H1 (cell line): ENCODE results near the gene SGMS1. TPM values are rescaled to one million over a fixed set of nuclear protein-coding genes. Genes with fewer than 3 reads are reported as not detected.

Source experiments
- BRCA1 ChIP-seq: IDR thresholded peaks from 2 replicates; pipeline ENCODE4 v1.6.1; 2012; ENCODE audit warnings: low read depth, low read length, improper control_type of control experiment
- HDAC2 ChIP-seq, 2 experiments: fragments of 300-600 bp in 1 of 2; sonication (generic) in 1 of 2; IDR thresholded peaks; 2 replicates each; pipeline ENCODE4 v1.6.1; 2011 to 2012; ENCODE audit warnings: low read depth in 2 of 2, low read length in 2 of 2, mild to moderate bottlenecking in 2 of 2, moderate library complexity in 2 of 2, borderline replicate concordance in 1 of 2, inconsistent platforms in 1 of 2
- KDM1A ChIP-seq: fragments of 200-600, 300-600 bp; sonication (generic); IDR thresholded peaks from 2 replicates; pipeline ENCODE4 v1.7.1; 2016; ENCODE audit warnings: mild to moderate bottlenecking, low read length, borderline replicate concordance
- polyA plus RNA-seq, 7 experiments: library from polyadenylated mRNA; depleted of rRNA in 3 of 7; stranded (reverse) in 5 of 7; unstranded in 2 of 7; fragments of >200 nt in 5 of 7; fragments of 200-250 nt in 2 of 7; gene quantifications; 1 replicate in 5 of 7; 2 replicates in 1 of 7; 4 replicates in 1 of 7; pipeline versions ENCODE4 v1.2.1 to v1.2.3, GENCODE V29; 2011 to 2013; ENCODE audit warnings: missing spikeins in 2 of 7, mixed read lengths in 2 of 7
- total RNA-seq: library from RNA; stranded (reverse); fragmentation: NEBNext Ultra II Directional; extraction: Animal tissue kit (Norgen Biotek cat#: 25700); gene quantifications from 2 replicates; pipeline ENCODE4 v1.2.1, GENCODE V29; 2021
- TF ChIP-seq, protein P1 (sequence below): fragments of 300-600 bp; sonication (generic); IDR thresholded peaks from 2 replicates; pipeline ENCODE4 v1.7.1; 2012; ENCODE audit warnings: low read length, moderate library complexity, mild to moderate bottlenecking, inconsistent platforms; ENCODE audit not compliant: insufficient replicate concordance

The SGMS1 gene
- total and polyA plus RNA-seq, 2 of the 8 experiments (the other 6 are each of a cell fraction or from before 2014, with no cell fraction given): 6.0 to 15.6 TPM

DNA sequence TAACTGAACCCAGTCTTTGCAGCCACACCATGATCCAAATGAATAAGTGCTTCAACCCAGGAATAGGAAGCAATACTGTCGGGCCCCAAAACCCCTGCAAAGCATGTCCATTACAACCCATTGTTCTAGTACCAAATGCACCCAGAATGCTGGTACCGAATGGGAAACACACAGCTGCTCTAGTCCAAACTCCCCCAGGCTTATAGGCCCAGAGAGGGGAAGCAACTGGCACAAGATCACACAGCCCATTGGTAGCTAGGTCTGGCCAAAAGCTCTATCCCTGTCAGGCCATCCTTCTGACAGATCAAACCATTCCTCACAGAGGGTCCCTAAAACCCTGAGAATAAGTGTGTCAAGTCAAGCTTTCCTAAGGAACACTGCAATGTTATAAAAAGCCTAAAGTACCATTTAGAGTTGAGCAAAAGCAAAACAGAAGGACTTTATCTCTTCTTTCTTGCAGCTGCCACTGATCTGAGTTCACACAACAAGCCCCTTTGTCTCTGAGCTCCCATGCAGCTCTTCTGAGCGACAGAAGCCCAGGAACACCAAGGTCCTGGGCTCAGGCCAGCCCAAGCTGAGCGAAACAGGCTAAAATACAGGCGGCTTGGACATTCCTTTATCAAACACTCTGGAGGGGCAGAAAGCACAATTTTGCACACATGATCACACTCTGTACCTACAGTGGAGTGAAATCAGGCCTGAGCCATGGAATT is 116.7 kb downstream of the SGMS1 start (continued):
- TF ChIP-seq, protein P1, sequence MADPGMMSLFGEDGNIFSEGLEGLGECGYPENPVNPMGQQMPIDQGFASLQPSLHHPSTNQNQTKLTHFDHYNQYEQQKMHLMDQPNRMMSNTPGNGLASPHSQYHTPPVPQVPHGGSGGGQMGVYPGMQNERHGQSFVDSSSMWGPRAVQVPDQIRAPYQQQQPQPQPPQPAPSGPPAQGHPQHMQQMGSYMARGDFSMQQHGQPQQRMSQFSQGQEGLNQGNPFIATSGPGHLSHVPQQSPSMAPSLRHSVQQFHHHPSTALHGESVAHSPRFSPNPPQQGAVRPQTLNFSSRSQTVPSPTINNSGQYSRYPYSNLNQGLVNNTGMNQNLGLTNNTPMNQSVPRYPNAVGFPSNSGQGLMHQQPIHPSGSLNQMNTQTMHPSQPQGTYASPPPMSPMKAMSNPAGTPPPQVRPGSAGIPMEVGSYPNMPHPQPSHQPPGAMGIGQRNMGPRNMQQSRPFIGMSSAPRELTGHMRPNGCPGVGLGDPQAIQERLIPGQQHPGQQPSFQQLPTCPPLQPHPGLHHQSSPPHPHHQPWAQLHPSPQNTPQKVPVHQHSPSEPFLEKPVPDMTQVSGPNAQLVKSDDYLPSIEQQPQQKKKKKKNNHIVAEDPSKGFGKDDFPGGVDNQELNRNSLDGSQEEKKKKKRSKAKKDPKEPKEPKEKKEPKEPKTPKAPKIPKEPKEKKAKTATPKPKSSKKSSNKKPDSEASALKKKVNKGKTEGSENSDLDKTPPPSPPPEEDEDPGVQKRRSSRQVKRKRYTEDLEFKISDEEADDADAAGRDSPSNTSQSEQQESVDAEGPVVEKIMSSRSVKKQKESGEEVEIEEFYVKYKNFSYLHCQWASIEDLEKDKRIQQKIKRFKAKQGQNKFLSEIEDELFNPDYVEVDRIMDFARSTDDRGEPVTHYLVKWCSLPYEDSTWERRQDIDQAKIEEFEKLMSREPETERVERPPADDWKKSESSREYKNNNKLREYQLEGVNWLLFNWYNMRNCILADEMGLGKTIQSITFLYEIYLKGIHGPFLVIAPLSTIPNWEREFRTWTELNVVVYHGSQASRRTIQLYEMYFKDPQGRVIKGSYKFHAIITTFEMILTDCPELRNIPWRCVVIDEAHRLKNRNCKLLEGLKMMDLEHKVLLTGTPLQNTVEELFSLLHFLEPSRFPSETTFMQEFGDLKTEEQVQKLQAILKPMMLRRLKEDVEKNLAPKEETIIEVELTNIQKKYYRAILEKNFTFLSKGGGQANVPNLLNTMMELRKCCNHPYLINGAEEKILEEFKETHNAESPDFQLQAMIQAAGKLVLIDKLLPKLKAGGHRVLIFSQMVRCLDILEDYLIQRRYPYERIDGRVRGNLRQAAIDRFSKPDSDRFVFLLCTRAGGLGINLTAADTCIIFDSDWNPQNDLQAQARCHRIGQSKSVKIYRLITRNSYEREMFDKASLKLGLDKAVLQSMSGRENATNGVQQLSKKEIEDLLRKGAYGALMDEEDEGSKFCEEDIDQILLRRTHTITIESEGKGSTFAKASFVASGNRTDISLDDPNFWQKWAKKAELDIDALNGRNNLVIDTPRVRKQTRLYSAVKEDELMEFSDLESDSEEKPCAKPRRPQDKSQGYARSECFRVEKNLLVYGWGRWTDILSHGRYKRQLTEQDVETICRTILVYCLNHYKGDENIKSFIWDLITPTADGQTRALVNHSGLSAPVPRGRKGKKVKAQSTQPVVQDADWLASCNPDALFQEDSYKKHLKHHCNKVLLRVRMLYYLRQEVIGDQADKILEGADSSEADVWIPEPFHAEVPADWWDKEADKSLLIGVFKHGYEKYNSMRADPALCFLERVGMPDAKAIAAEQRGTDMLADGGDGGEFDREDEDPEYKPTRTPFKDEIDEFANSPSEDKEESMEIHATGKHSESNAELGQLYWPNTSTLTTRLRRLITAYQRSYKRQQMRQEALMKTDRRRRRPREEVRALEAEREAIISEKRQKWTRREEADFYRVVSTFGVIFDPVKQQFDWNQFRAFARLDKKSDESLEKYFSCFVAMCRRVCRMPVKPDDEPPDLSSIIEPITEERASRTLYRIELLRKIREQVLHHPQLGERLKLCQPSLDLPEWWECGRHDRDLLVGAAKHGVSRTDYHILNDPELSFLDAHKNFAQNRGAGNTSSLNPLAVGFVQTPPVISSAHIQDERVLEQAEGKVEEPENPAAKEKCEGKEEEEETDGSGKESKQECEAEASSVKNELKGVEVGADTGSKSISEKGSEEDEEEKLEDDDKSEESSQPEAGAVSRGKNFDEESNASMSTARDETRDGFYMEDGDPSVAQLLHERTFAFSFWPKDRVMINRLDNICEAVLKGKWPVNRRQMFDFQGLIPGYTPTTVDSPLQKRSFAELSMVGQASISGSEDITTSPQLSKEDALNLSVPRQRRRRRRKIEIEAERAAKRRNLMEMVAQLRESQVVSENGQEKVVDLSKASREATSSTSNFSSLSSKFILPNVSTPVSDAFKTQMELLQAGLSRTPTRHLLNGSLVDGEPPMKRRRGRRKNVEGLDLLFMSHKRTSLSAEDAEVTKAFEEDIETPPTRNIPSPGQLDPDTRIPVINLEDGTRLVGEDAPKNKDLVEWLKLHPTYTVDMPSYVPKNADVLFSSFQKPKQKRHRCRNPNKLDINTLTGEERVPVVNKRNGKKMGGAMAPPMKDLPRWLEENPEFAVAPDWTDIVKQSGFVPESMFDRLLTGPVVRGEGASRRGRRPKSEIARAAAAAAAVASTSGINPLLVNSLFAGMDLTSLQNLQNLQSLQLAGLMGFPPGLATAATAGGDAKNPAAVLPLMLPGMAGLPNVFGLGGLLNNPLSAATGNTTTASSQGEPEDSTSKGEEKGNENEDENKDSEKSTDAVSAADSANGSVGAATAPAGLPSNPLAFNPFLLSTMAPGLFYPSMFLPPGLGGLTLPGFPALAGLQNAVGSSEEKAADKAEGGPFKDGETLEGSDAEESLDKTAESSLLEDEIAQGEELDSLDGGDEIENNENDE: no peak
- TF ChIP-seq KDM1A (peak; percentile 90), HDAC2 (IDR thresholded peaks at IDR 0.05; ENCODE audit: borderline replicate concordance in 1 of 2, low read depth in 2 of 2, low read length in 2 of 2) (0 out of 4 replicates have a peak, but pooled peaks of 1 of the 2 experiments have one; percentile 52), BRCA1 (no peak)
